ENCODE data around the gene PTPN13. TPM values are rescaled to one million over a fixed set of nuclear protein-coding genes. Genes with fewer than 3 reads are reported as not detected.

PTPN13 gene
- total RNA-seq, 3 donors from 2014 or later = 2.9 to 15.6 (median 3.7) TPM

- H3K4me3 ChIP-seq = no peak overlapping the region
- H3K36me3 ChIP-seq (ENCODE audit: low read depth) = no peaks in the 10 kb centered on the region
- no peaks in the 10 kb centered on the region for H3K9me3 ChIP-seq
- intact Hi-C loops (cut with DNase I, micrococcal nuclease) = no loop called here
- no peaks in the 10 kb centered on the region for H3K4me1 ChIP-seq (ENCODE audit: low read depth)
- no peak for DNase-seq
- no peak for TF ChIP-seq CTCF (IDR thresholded peaks at IDR 0.05)
- no peak for ATAC-seq
These were observed 180.9 kb downstream of the PTPN13 start for GRCh38 chr4:86775061-86775460.

- DNase-seq = no peak
- no peak for ATAC-seq
- no peaks in the 10 kb centered on the region for H3K4me1 ChIP-seq (ENCODE audit: low read depth)
- TF ChIP-seq CTCF (IDR thresholded peaks at IDR 0.05) = no peak
- H3K36me3 ChIP-seq (ENCODE audit: low read depth) = no peaks in the 10 kb centered on the region
- no peaks in the 10 kb centered on the region for H3K9me3 ChIP-seq
- no peak overlapping the region for H3K4me3 ChIP-seq
- intact Hi-C loops (cut with DNase I, micrococcal nuclease) = no loop called here
These were observed 184.1 kb downstream of the PTPN13 start for GRCh38 chr4:86778175-86778574.

GRCh38 chr4:86788826-86789225, 194.7 kb downstream of the PTPN13 start:
- intact Hi-C loops (cut with DNase I, micrococcal nuclease) = no loop called here
- no peak for TF ChIP-seq CTCF (IDR thresholded peaks at IDR 0.05)
- Histone ChIP-seq H3K4me3 (no peak overlapping the region), H3K4me1 (ENCODE audit: low read depth) (no peaks in the 10 kb centered on the region), H3K36me3 (ENCODE audit: low read depth) (no peaks in the 10 kb centered on the region), H3K9me3 (no peaks in the 10 kb centered on the region)
- DNase-seq (no peak), ATAC-seq (no peak)

GRCh38 chr4:86791126-86791525, 197.0 kb downstream of the PTPN13 start:
- intact Hi-C loops (cut with DNase I, micrococcal nuclease) = no loop called here
- DNase-seq = no peak
- H3K4me3 ChIP-seq = no peak overlapping the region
- TF ChIP-seq CTCF (IDR thresholded peaks at IDR 0.05) = no peak
- no peaks in the 10 kb centered on the region for H3K9me3 ChIP-seq
- no peaks in the 10 kb centered on the region for H3K4me1 ChIP-seq (ENCODE audit: low read depth)
- no peak for ATAC-seq
- H3K36me3 ChIP-seq (ENCODE audit: low read depth) = no peaks in the 10 kb centered on the region

GRCh38 chr4:86809809-86810208, 215.7 kb downstream of the PTPN13 start:
- no peaks in the 10 kb centered on the region for H3K36me3 ChIP-seq (ENCODE audit: low read depth)

More at GRCh38 chr4:86809809-86810208, 215.7 kb downstream of the PTPN13 start:
- DNase-seq (no peak), ATAC-seq (no peak)
- Histone ChIP-seq H3K4me3 (no peak overlapping the region), H3K9me3 (no peaks in the 10 kb centered on the region), H3K4me1 (ENCODE audit: low read depth) (no peaks in the 10 kb centered on the region)
- no peak for TF ChIP-seq CTCF (IDR thresholded peaks at IDR 0.05)
- intact Hi-C loops (cut with DNase I, micrococcal nuclease) = no loop called here
